NCI-H774 (cell line): ENCODE measurements around the gene PSMD11.
"Not testable (repeated sequence)": the region's sequence is repeated elsewhere in the genome, so short reads cannot be mapped to it uniquely, and the experiment has no call there.

Source experiments
- DNase-seq: peaks from one replicate; lab custom pipeline; 2025; lab: John Stamatoyannopoulos, UW

Gene PSMD11

DNA sequence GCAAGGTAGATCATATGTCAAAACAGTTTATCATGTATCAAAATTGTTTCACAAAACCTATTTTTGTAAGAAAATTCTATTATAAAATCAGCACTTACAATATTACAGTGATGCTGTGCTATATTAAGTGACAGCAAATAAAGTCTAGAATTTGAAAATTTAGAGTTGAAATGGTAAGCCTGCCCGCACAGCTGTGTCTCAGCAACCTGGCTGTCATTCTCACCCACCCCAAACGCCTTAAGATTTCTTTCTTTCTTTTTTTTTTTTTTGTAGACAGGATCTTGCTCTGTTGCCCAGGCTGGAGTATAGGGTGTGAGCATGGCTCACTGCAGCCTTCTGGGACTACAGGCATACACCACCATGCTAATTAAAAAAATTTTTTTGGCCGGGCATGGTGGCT, 69.3 kb downstream of the PSMD11 start:
- DNase-seq: no peak

DNA sequence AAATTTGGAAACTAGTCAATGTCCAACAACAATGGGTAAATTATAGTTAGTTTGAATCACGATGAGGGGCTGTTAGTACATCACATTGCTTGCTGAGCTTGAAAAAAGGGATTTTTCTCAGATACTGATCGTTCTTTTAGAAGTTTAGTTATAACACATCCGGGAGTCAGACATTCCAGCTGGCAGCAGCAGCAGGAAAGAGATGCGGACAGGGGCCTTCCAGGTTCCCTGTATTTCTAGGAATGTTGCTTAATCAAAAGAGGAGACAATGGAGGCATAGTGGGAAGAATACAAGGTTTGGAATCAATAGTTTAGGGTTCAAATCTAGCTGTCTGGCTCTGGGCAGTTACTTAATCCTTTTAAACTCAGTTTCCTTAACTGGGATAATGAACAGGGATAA, 70.3 kb downstream of the PSMD11 start:
- DNase-seq: no peak

DNA sequence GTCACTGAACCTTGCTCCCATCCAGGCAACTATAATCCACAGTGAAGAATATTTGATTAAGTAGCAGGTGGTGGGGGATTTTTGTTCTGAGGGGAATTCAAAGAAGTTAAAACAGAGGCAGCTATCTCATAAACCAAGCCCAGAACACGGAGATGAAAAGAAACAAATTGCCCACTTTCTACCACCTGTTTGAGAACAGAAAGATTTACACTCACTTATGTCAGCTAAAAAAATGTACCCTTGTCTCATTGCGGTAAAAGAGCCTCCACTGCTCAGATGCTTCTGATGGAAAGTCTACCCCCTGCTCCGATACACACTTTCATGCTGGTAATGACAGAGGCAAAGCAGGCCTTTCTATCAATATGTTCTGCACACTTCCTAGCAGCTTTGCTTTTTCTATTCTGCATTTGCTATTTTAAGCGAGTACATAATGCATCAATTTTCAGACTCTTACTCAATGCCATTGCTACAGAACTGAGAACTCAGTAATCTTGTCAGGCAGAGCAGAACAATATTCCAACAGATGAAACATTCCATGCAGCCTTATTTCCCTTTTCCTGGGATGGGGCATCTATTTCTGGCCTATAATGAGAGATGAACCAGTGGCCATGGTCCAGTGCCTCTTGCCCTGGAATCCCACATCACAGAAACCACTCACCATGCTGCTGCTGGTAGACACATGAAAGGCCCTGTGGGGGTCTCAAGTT, 71.5 kb downstream of the PSMD11 start:
- DNase-seq: no peak

DNA sequence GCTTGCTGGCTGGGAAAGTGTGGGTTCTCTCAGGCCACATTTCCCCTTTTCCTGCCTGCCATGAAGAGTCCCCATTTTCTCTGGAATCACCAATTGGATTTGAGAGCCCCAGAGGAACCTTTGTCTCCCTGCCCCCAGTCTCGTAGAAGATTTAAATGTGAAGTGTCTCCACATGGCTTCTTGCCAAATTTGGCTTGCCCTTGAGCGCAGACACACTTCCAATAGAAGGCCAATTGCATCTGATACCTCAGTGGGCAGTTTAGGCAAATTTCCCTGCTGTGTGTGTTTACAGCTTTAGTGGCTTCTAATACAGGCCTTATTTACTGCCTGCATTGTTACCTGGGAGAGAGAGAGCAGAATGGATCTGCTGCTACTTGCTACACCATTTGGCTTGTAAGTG, 72.1 kb downstream of the PSMD11 start:
- peak; percentile 59 for DNase-seq

DNA sequence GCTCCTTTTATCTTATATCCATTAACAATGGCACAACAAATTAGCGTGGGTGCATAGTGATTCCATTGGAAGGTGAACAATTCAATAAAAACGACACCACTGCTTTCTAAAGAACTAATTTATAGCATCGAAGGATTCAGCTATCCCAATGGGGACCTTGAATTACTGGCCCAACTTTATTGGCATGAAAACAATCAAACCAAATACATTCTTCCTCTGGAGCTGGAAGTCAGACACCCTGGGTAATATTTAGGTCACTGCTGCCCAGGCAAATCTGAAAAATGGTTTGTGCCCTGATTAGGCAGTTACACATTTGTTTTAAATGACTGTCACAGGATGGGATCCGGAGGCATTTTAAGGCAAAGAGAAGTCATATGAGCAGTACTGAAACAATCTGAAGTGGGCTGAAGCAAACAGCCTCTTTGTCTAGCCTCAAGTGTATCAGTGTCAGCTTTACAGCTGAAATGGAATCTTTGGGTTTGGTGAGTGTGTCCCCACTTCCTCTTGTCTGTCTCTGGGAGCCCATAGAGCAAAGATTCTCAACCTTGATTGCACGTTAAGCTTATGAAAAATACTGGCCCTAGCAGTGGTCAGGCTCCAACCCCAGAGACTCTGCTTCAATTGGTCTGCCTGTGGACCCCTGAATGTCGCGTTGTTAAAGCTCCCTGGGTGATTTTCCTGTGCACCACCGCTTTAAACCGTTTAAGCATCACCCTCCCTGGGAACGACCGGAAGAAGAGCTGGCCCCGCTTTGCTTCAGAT, 72.8 kb downstream of the PSMD11 start:
- no peak for DNase-seq

- DNase-seq: peak; percentile 4
These were observed 73.7 kb downstream of the PSMD11 start for GRCh38 chr17:32517982-32518381.

DNA sequence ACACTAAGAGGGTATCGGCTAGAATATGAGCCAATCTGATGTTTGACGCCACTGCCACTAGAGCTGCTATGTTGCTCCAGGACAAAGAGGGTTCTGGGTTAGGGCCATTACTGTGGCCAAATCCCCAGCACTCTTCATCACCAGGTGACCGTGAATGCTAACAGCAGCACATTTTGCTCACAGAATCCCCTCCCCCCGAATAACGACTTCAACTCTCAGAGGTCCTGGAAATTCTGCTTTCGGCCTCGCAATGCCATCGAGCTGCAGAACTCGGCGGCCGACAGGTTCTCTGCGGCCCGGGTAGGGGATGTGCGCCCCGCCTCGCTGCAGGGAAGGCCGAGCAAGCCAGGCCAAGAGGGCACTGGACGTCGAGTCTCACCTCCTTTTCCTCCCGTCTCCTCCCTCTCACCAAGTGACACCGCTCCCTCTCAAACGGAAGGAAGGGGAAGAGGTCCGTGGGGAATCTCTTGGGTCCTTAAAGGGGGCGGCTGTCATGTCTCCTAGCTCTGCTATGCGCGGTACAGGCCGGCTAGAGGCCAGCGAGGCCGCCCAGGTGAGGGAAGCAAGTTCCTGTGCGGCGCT, 74.4 kb downstream of the PSMD11 start:
- DNase-seq: no peak

- peak; percentile 57 for DNase-seq
These were observed 75.2 kb downstream of the PSMD11 start for GRCh38 chr17:32519228-32520103.

GRCh38 chr17:32520104-32520701, 75.9 kb downstream of the PSMD11 start:
- DNase-seq: peak; percentile 14

- no peak for DNase-seq
These were observed 76.6 kb downstream of the PSMD11 start for GRCh38 chr17:32520737-32521404.

- no peak for DNase-seq
These were observed 78.8 kb downstream of the PSMD11 start for GRCh38 chr17:32523017-32523680.

DNA sequence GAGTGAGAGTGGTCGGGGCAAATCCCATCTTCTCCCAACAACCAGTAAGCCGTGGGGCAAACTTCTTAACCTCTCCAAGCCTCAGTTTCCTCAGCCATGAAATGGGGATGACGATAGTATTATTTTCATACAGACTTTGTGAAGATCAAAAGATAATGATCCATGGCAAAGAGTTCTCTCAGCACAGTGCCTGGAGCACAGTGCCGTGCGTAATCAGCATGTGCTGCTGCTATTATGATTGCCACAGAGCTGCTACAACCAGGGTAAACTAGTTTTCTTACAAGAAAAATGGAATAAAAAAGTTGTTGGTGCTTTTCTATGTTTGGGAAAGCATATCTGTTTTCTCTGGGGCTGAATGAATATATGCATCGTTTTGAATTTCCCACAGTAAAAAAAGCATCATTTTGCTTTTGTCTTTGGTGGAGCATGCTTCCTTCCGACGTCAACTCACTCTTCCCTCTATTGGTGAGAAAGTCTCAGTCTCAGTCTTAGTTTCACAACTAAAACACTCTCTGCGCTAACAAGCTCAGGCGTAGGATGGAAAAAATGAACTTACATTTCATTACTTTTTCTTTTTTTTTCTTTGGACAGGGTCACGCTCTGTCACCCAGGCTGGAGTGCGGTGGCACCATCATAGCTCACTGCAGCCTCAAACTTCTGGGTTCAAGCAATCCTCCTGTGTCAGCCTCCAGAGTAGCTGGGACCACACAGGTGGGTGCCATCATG, 79.7 kb downstream of the PSMD11 start:
- no peak for DNase-seq

- not testable (repeated sequence) for DNase-seq
These were observed 80.2 kb downstream of the PSMD11 start for GRCh38 chr17:32524553-32524880.

DNA sequence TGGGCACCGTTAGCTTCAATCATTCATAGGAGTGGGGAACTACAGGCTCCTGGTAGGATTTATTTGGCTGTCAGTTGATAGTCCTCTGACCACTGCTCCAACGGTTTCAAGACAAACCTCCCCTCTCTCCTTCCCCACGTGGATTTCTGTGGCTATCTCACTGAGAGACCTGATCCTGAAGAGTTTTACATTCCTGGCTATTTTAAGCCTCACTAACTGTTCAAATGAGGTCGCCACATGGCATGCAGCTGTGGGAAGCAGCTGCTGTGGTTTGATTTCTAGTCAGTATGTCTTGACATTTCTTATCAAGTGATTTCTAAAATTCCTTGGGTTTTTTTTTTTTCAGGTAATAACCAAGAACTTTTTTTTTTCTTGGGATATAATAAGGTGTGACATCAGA, 80.8 kb downstream of the PSMD11 start:
- DNase-seq: no peak

GRCh38 chr17:32527146-32527545, 82.8 kb downstream of the PSMD11 start:
- no peak for DNase-seq

DNA sequence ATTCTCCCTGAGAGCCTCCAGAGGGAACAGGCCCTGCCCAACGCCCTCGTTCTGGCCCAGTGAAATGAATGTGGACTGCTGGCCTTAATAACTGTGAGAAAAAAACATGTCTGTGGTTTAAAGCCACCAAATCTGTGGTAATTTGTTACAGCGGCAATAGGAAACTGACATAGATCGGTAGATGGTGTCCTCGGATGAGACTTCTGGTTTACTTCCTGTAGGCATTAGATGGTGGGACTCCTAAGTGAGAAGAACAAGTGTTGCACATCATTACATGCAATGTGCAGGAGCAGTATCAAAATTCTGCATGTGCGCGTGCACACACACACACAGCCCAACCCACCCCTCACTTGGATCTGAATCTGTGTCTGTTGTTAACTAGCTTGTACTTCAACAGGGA, 84.5 kb downstream of the PSMD11 start:
- DNase-seq: no peak

- peak; percentile 18 for DNase-seq
These were observed 85.3 kb downstream of the PSMD11 start for GRCh38 chr17:32529604-32530003.
